ENCODE measurements around the gene ZDHHC8. TPM values are rescaled to one million over a fixed set of nuclear protein-coding genes. Genes with fewer than 3 reads are reported as not detected.

The ZDHHC8 gene
- total and polyA plus RNA-seq, 12 donors: 23.2 to 51.7 (median 37.5) TPM

DNA sequence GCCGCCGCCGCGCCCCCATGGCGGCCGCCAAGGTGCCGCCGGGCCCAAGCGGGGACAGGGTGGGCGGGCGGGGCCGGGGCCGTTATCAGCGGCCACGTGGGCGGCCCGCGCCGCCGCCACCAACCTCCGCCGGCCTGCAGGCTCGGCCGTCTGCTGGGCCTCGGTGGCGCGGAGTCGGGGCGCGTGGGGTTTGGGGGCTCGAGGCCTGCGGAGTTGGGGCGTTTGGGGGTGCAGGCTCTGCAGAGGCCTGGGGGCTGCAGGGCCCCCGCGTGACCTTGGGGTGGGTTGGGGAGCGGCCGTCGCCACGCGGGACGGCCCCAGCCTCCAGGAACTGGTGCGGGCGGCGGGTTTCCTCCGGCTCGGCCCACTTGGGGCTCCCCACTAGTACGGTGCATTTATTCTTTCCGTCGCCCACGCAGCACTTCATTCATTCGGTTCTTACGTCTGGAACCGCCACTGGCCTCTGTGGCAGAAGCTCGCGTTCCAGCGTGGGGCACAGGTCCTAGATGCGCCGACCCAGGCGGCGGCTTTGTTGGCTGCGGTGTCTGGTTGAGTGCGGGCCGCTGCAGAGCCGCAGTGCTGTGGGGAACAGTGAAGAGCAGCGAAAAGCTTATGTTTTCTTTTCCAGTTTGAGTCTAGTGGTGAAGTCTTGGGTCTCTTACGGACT is 13.8 kb upstream of the ZDHHC8 start:
- intact Hi-C loops (cut with DNase I): loop anchor here in 3 of 10 donors (2.0 to 10.0 kb wide), 4 partner anchors 39 to 153 kb away; partner anchors contain the start of gene TANGO2 (in 1 of the 3)
- peak overlapping the region; percentile 57 to 99 (median 80) for H3K4me3 ChIP-seq
- 0 to 1% methylated on average over 51 to 66 of the region's 66 CpGs for WGBS, 2 donors
- peak overlapping the region; percentile 26 to 93 (median 86) for H3K27ac ChIP-seq
- peak; percentile 27 to 36 for DNase-seq
- peaks cover 15 to 50% (median 36%) of the 10 kb centered on the region in 9 donors for H3K4me1 ChIP-seq
- no peaks in the 10 kb centered on the region for H3K27me3 ChIP-seq
- TF ChIP-seq, protein P1, sequence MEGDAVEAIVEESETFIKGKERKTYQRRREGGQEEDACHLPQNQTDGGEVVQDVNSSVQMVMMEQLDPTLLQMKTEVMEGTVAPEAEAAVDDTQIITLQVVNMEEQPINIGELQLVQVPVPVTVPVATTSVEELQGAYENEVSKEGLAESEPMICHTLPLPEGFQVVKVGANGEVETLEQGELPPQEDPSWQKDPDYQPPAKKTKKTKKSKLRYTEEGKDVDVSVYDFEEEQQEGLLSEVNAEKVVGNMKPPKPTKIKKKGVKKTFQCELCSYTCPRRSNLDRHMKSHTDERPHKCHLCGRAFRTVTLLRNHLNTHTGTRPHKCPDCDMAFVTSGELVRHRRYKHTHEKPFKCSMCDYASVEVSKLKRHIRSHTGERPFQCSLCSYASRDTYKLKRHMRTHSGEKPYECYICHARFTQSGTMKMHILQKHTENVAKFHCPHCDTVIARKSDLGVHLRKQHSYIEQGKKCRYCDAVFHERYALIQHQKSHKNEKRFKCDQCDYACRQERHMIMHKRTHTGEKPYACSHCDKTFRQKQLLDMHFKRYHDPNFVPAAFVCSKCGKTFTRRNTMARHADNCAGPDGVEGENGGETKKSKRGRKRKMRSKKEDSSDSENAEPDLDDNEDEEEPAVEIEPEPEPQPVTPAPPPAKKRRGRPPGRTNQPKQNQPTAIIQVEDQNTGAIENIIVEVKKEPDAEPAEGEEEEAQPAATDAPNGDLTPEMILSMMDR (IDR thresholded peaks at IDR 0.05): no peak
- ATAC-seq: no peak
- no peaks in the 10 kb centered on the region for H3K9me3 ChIP-seq
- H3K36me3 ChIP-seq: peaks cover 0 to 72% (median 40%) of the 10 kb centered on the region in 9 donors

DNA sequence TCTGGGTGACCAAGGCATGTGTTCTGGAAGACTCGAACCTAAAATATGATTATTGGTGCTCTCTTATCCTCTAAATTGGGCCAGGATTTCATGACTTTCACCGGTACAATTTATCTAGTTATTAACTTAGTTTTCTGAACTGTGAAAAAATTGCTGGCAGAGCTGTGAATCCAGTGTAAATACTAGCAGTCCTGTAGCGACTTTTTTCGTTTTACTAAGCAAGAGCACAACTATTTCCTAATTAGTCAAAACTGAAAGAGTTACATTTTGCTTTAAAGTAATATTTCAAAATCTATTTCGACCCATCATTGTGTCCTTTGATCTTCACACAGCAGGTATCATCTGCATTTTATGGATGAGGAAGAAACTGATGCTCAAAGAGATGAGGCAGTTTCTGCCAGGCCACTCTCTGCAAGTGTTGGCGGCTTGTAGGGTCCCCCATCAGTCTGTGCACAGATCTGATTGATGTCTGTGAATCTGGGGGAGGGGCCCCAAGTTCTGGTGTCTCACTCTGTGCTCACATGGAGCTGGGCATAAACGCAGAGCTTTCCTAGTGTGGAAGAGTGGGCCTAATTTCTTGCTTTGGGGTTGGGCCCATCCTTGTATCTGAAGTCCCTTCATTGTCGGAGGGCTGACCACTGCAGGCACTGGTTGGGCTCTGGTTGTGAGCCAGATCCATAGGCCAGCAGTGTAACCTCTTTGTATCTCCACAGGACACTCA is 13.1 kb upstream of the ZDHHC8 start:
- no peak for ATAC-seq
- H3K4me3 ChIP-seq: peak overlapping the region; percentile 57 to 99 (median 80)
- DNase-seq: no peak
- H3K9me3 ChIP-seq: no peaks in the 10 kb centered on the region
- peak overlapping the region in 9 of 10 donors; percentile 68 to 93 (median 88) for H3K27ac ChIP-seq
- intact Hi-C loops (cut with DNase I): loop anchor here in 3 of 10 donors (5.0 to 10.0 kb wide), 3 partner anchors 41 to 154 kb away; partner anchors contain the start of gene TANGO2 (in 1 of the 3)
- WGBS, 2 donors: 19 to 21% methylated on average over 8 of the region's 8 CpGs
- H3K4me1 ChIP-seq: peaks cover 15 to 50% (median 36%) of the 10 kb centered on the region in 9 donors
- no peaks in the 10 kb centered on the region for H3K27me3 ChIP-seq
- H3K36me3 ChIP-seq: peaks cover 0 to 67% (median 33%) of the 10 kb centered on the region in 9 donors
- TF ChIP-seq, protein P1 (IDR thresholded peaks at IDR 0.05): no peak

DNA sequence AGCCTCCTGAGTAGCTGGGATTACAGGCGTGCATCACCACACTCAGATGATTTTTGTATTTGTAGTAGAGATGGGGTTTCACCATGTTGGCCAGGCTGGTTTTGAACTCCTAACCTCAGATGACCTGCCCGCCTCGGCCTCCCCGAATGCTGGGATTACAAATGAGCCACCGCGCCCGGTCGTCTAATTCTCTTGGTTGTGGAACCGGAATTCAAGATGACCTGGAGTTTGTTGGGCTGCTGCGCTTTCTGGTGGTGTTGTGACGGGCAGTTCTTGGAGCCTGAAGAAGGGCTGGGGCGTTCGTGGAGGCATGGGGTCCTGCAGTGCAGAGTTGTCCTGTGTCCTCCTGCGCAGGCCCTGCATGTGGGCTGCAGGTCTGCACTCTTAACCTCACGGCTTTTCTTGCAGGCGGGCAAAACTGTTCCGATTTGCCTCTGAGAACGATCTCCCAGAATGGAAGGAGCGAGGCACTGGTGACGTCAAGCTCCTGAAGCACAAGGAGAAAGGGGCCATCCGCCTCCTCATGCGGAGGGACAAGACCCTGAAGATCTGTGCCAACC is 9.7 kb upstream of the ZDHHC8 start:
- intact Hi-C loops (cut with DNase I): loop anchor here in 2 of 10 donors (10.0 kb wide), 2 partner anchors 147 to 157 kb away; no protein-coding TSS in a partner anchor

More for the DNA sequence above, 9.7 kb upstream of the ZDHHC8 start:
- 94 to 95% methylated on average over 22 of the region's 22 CpGs for WGBS, 2 donors
- H3K4me3 ChIP-seq: no peak overlapping the region
- peaks cover 8 to 34% (median 21%) of the 10 kb centered on the region in 9 donors for H3K4me1 ChIP-seq
- peaks cover 0 to 74% (median 31%) of the 10 kb centered on the region in 9 donors for H3K36me3 ChIP-seq
- no peak for ATAC-seq
- no peaks in the 10 kb centered on the region for H3K9me3 ChIP-seq
- H3K27me3 ChIP-seq: no peaks in the 10 kb centered on the region
- TF ChIP-seq, protein P1 (IDR thresholded peaks at IDR 0.05): no peak
- DNase-seq: no peak
- H3K27ac ChIP-seq: no peak overlapping the region
